Measurements from ENCODE around the gene OR5T1. TPM values are rescaled to one million over a fixed set of nuclear protein-coding genes. Genes with fewer than 3 reads are reported as not detected.

Gene OR5T1
- total and polyA plus RNA-seq, 2 of the 8 experiments (the other 6 are each of a cell fraction or from before 2014, with no cell fraction given), result not detected

DNA sequence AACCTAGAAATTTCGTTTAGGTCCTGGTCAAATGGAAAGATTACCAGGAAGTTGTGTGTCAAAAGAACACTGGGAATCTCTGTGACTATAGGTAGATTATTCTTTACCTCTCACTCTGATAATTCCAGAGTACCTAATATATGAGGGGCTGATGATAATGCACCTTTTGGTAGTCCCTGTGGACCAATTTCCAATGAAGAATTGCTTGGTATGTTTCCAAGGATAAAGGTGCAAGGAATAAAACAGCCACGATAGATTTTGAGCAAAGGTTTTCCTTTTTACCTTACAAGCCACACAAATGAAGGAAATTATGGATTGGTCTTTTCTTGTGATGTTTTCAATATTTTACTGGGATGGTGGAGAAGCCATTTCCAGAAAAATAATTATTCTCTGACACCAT is 18.2 kb downstream of the OR5T1 start, which contains the start of gene OR8H1:
TSS of gene OR8H1 (minus strand) at position 101 of the 400 bp plus-strand sequence. CDS start 1,192 bp downstream, outside the sequence.
- no peak within 1 kb of the TSS for H3K9ac ChIP-seq (replicated peaks in 1 of 4; ENCODE audit: extremely low read depth in 1 of 4, low read depth in 3 of 4, low read length in 3 of 4)
- H2BK120ac ChIP-seq (replicated peaks; ENCODE audit: low read depth, low read length), result no peak within 1 kb of the TSS
- no peak within 1 kb of the TSS for H3K4me3 ChIP-seq (ENCODE audit: extremely low read depth in 1 of 4, insufficient read depth in 2 of 4, low read depth in 3 of 4, low read length in 4 of 4)
- no peak within 1 kb of the TSS for H2BK12ac ChIP-seq (ENCODE audit: low read depth, low read length)
- H3K14ac ChIP-seq (ENCODE audit: insufficient read length), result no peak within 1 kb of the TSS
- H2BK15ac ChIP-seq (ENCODE audit: low read length), result no peak within 1 kb of the TSS
- H3K56ac ChIP-seq (replicated peaks; ENCODE audit: insufficient read length, low read depth, low read length), result no peak within 1 kb of the TSS
- H4K8ac ChIP-seq (ENCODE audit: extremely low read depth, insufficient read depth, low read length), result no peak within 1 kb of the TSS
- H3K4me2 ChIP-seq (ENCODE audit: insufficient read depth in 1 of 2, low read depth in 2 of 2, low read length in 2 of 2), result no peak within 1 kb of the TSS
- ChIA-PET POLR2A (ENCODE audit: partially characterized antibody) (no interaction called here), CTCF (ENCODE audit: partially characterized antibody) (no interaction called here)
- H2BK20ac ChIP-seq (ENCODE audit: low read length), result no peak within 1 kb of the TSS
- FAIRE-seq (no peak), DNase-seq (ENCODE audit: low read depth in 1 of 2, low spot score in 2 of 2) (no peak)
- no peaks in the 10 kb centered on the region for H3K79me1 ChIP-seq (ENCODE audit: low read depth, low read length)
- H3K79me2 ChIP-seq (ENCODE audit: control insufficient read depth in 1 of 2, insufficient read depth in 2 of 2, low read length in 2 of 2), result no peaks in the 10 kb centered on the region
- H3K23me2 ChIP-seq (ENCODE audit: low read depth, low read length), result no peaks in the 10 kb centered on the region
- no peak within 1 kb of the TSS for H4K91ac ChIP-seq (replicated peaks; ENCODE audit: insufficient read length, low read length)
- H3K4me1 ChIP-seq (replicated peaks in 1 of 4; ENCODE audit: control insufficient read depth in 3 of 4, insufficient read depth in 4 of 4, low read length in 3 of 4), result peaks cover 0 to 5% (median 0%) of the 10 kb centered on the region in 4 experiments; a peak in 2 of 7 replicates
- WGBS, 2 experiments (ENCODE audit: extremely low coverage in 1 of 2, insufficient coverage in 1 of 2, insufficient read length in 1 of 2, insufficient replicate concordance in 2 of 2, low coverage in 1 of 2, low lambda C conversion rate in 2 of 2, missing lambda C conversion rate in 1 of 2), result 96% methylated on average over 2 of the region's 2 CpGs; no CpG with 5 or more reads in 1 of the 2 experiments
- H3K18ac ChIP-seq (ENCODE audit: extremely low read depth, low read length), result no peak within 1 kb of the TSS
- H3K4ac ChIP-seq (replicated peaks; ENCODE audit: insufficient read length, low read depth, low read length), result no peak within 1 kb of the TSS
- no peaks in the 10 kb centered on the region for H4K20me1 ChIP-seq (replicated peaks in 1 of 2; ENCODE audit: control insufficient read depth in 1 of 2, insufficient read depth in 2 of 2, low read length in 2 of 2)
- no peak for TF ChIP-seq CTBP2 (IDR thresholded peaks at IDR 0.05; ENCODE audit: borderline replicate concordance, insufficient read depth, insufficient read length, low read length)
- TF ChIP-seq BRCA1 (IDR thresholded peaks at IDR 0.05; ENCODE audit: low read depth, low read length), result no peak
- TF ChIP-seq, protein P1, sequence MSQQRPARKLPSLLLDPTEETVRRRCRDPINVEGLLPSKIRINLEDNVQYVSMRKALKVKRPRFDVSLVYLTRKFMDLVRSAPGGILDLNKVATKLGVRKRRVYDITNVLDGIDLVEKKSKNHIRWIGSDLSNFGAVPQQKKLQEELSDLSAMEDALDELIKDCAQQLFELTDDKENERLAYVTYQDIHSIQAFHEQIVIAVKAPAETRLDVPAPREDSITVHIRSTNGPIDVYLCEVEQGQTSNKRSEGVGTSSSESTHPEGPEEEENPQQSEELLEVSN (IDR thresholded peaks at IDR 0.05), result no peak
- H2AFZ ChIP-seq (ENCODE audit: low read length), result no peak within 1 kb of the TSS
- H3K9me3 ChIP-seq (ENCODE audit: insufficient read depth in 2 of 2, low read depth in 1 of 2, low read length in 1 of 2), result no peaks in the 10 kb centered on the region
- no peak within 1 kb of the TSS for H4K5ac ChIP-seq (ENCODE audit: insufficient read length, low read depth, low read length)
- no peak within 1 kb of the TSS for H2BK5ac ChIP-seq (ENCODE audit: low read depth, low read length)
- H2AK5ac ChIP-seq (ENCODE audit: low read depth, low read length), result no peak within 1 kb of the TSS
- H3K27me3 ChIP-seq (replicated peaks in 1 of 4; ENCODE audit: control insufficient read depth in 3 of 4, extremely low read depth in 1 of 4, insufficient read depth in 3 of 4, low read length in 3 of 4), result no peaks in the 10 kb centered on the region
- H3K27ac ChIP-seq (ENCODE audit: low read depth, low read length), result no peak within 1 kb of the TSS
- H3K36me3 ChIP-seq (ENCODE audit: control insufficient read depth in 2 of 4, insufficient read depth in 4 of 4, low read length in 3 of 4), result no peaks in the 10 kb centered on the region
- H3K23ac ChIP-seq (ENCODE audit: insufficient read length), result no peak within 1 kb of the TSS
